ENCODE results near the gene DLG5.

GRCh38 chr10:77939561-77940001 is 13.0 kb upstream of the DLG5 start:
- TF ChIP-seq CTCF (IDR thresholded peaks at IDR 0.05; ENCODE audit: borderline replicate concordance, extremely low read depth, low read length, poor library complexity, severe bottlenecking) (no peak), EZH2 (IDR thresholded peaks at IDR 0.05; ENCODE audit: borderline replicate concordance, low read depth, low read length, severe bottlenecking) (no peak)
